Retina (tissue), 1 donor: ENCODE measurements around the gene ANKRD63.

Source experiments
- DNase-seq: peaks from one replicate; pipeline ENCODE4 v3.0.0-alpha.2; 2016

The ANKRD63 gene

DNA sequence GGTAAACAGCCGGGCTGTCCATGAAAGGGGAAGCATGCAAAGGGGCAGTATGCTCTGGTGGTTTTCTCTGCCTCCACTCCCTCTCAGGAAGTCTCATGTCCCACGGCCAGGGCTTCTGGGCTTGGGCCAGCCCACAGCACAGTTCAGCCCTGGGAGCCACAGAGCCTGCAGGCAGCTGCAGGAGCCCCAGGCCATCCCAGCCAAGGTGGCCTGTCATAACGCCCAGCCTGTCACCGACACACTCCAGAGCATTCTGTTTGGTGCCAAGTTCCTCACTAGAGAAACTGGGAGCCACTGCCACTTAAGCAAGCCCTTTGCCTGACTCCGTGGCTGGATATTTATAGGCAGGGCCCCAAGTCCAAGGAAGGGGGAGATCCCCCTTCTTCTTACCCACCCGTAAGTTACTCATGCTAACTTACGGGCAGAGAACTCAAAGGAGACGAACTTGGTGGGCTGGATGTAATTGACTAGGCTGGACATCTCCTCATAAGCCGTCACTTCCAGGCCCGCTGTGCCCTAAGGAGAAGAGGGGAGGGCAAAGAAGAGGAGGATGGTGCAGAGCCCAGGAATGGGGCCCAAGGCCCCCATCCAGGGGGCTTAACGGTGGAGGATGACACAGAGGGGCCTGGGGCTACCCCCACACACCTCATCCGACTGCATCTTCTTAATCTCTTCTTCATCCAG is 13.2 kb upstream of the ANKRD63 start:
- no peak for DNase-seq

DNA sequence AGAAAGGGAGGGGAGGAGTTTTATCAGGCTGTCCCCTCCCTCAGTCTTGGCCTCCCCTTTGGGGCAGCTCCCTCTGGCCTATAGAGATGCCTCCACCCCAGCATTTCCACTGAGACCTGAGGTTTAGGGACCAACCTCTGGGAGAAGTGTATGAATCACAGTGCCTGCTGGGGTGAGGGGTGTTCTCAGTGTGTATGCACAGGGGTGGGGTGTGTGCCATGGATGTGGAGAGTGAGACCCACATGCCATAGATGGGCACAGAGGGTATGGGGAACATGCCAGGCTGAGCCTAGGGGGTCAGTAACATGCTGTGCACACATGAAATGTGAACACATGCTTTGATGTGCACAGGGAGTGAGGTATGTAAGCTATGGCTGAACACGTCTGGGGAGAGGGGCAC is 12.4 kb upstream of the ANKRD63 start:
- no peak for DNase-seq

- peak; percentile 80 for DNase-seq
Measured at GRCh38 chr15:40293905-40294895, 11.3 kb upstream of the ANKRD63 start.

- DNase-seq: no peak
Measured at GRCh38 chr15:40293006-40293405, 10.1 kb upstream of the ANKRD63 start.

DNA sequence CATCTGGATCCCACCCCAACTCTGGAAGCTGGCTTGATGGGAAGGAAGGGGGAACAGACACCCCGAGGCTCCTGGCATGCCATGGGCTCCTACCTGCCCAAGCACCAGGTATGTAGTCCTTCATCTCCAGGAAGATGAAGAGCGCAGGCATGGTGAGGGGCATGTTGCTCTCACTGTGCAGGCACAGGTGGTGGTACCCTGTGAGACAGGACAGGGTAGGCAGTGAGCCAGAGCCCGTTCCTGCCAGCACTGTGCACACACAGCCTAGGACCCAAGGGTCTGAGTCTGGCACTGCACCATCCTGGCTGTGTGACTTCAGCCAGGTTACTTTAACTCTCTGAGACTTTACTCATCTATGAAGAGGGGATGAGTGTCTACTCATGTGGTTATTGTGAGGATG is 9.4 kb upstream of the ANKRD63 start:
- no peak for DNase-seq

GRCh38 chr15:40290918-40291574 is 8.2 kb upstream of the ANKRD63 start:
- peak; percentile 85 for DNase-seq

DNA sequence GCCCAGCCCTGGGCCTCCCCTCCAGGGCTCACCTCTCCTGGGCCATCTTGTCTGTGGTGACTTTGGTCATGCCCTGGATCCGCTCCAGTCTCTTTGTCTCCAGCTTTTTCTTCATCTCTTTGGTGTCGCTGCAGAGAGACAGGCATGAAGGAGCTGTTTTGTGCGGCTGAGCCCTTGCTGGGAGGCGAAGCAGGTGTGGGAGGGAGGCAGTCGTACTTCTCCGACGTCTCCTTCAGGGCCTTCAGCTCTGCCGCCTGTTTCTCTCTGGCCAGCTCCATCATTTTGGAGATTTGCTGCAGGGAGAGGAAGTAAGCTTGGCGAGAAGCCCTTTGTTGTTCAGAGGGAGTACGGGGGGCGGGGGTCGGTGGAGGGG is 7.7 kb upstream of the ANKRD63 start:
- DNase-seq: no peak

- DNase-seq: no peak
Measured at GRCh38 chr15:40289140-40289775, 6.4 kb upstream of the ANKRD63 start.

GRCh38 chr15:40287968-40288367 is 5.1 kb upstream of the ANKRD63 start:
- no peak for DNase-seq

- DNase-seq: no peak
Measured at GRCh38 chr15:40287505-40287904, 4.6 kb upstream of the ANKRD63 start.

GRCh38 chr15:40286794-40287193 is 3.9 kb upstream of the ANKRD63 start:
- DNase-seq: no peak

- DNase-seq: peak; percentile 14
Measured at GRCh38 chr15:40286061-40286532, 3.2 kb upstream of the ANKRD63 start.

GRCh38 chr15:40285554-40286011 is 2.7 kb upstream of the ANKRD63 start:
- DNase-seq: peak; percentile 7

DNA sequence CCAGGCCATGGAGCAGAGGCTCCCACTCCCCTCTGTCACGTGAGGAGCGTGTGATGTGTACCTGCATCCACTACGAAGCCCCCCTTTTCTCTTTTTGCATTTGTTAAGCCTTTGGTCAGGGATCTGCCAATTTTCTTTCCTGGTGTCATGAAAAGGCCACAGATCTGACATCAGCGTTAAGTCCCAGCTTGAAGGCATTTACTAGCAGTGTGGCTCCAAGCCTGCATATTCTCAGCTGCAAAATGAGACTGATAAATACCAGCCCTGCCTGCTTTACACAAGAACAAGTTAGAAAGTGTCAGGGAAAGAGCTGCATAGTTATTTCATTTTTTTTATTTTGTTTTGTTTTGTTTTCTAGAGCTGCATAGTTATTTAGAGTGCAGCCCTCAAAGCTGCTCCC is 2.3 kb upstream of the ANKRD63 start:
- no peak for DNase-seq

DNA sequence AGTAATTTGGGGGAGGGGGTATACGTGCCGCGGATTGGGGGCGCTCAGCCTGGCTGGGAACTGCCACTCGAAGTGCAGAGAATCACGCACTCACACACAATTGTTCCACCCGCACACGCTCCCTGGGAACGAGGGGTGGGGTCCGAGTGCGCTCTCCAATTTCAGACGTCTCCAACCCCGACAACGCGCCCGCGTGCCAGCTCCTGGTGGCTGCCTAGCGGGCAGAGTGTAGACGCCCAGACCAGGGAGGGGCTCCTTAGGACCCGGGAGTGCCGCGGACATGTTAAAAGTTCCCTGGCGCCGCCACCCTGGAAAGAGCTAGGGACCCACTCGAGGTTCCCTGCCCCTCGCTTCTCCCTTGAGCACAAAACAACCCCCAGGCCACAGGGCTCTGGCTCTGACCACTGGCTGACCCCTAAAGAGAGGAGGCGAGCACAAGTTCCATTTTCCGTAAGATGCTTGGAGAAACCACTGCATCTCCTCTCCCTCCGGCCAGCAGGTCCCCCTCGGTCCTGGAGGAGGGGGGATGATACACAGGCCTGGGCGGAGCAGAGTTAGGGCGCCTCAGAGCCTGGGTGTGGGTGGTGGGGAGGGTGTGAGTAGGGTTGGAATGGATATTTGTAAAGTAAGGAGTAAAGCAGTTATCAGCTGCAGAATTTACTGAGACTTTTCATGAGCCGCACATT is 894 bp upstream of the ANKRD63 start:
- DNase-seq: peak; percentile 44

GRCh38 chr15:40282147-40282868 is 556 bp downstream of the ANKRD63 start:
- peak; percentile 84 for DNase-seq

GRCh38 chr15:40281801-40282146 is 1.1 kb downstream of the ANKRD63 start:
- no peak for DNase-seq

DNA sequence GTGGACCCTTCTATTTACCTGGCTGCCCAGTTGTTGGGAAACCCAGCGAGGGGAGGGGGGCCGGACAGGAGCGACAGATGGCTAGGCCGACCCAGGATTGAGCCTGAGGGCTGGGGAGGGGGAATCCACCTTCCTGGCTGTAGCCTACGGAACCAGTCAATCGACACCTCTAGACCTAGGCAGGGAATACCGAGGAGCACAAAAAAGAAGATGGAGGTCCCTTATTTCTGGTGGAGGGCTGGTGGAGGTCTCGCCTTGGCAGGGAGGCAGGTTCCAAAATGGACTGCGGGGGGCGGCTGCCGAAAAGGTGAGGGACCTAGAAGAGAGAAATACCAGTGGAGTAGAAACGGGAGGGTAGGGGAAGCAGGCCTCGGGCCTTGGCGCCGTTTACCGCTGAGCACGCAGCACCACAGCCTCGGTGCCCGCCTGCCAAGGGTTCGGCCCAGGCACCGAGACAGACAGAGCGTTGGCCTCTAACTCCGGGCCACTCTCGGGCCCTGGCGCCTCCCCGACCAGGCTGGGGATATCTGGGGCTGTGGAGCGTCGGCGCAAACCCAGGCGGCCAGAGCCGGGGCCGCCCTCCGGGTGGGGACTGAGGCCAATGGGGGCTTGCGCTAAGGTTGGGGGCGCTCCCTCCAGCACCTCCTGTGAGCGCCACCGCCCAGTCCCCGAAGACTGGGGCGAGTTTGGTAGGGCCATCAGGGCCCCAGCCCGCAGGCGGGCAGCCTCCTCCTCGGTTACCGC is 1.6 kb downstream of the ANKRD63 start:
- DNase-seq: no peak

DNA sequence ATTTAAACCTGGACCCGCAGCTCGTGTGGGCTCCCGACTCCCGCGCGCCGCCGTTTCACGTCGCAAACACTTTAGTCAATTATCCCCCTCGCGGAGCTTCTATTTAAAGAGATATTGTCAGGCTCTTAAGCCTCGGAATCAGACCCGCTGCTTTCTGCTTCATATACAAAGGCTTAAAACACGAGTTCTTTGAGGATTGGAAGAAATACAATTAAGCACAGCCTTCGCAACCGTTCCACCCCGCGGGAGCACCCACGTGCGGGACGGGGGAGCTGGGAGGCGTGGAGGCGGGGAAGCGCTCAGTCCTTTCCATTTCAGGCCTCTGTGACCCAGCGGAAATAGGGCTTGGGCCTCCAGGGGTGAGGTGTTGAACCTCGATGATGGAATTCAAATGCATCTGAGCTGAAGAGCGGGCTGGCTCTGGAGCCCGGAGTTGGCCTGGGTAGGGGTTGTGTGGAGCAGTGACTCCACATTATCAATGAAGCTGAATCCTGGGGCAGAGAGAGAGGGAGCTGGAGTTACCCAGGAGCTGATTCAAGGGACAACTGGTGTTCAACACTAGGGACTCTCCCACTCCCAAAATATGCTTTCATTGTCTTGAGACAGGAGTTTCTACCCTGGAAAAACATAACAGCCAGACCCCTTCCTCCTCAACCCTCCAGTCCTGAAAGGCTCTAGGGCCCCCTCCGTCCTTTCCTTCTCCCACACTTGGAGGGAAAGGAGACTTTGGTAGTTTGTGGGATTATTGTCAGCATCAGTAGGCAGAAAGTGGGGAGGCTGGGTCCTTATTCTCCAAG is 2.4 kb downstream of the ANKRD63 start:
- DNase-seq: peak; percentile 49
